CD4-positive, alpha-beta T cell (primary cell): ENCODE measurements around the gene GANC. TPM values are rescaled to one million over a fixed set of nuclear protein-coding genes. Genes with fewer than 3 reads are reported as not detected.

Experiments used
- ATAC-seq: fragments of 200-7000 bp; cut with Tn5 transposase; one replicate; pipeline ENCODE4 v1.10.0; 2022; ENCODE audit warnings: mild to moderate bottlenecking; ENCODE audit not compliant: poor library complexity
- CTCF ChIA-PET: fragments of 350-600 bp; sonication (Branson Sonifier 250); formaldehyde crosslinking; loops from one replicate; lab custom pipeline; 2021; ENCODE audit warnings: antibody characterized with exemption, inconsistent platforms; lab: Charles Lee
- POLR2A ChIA-PET: fragments of 350-600 bp; sonication (Branson Sonifier 250); formaldehyde crosslinking; loops from one replicate; lab custom pipeline; 2021; ENCODE audit warnings: antibody characterized with exemption, inconsistent platforms; lab: Charles Lee
- DNase-seq, 14 experiments: peaks; one replicate each; pipeline ENCODE4 v3.0.0-alpha.2; 2013 to 2020; ENCODE audit warnings: mixed read lengths in 2 of 14
- H3K27ac ChIP-seq, 2 donors: one replicate each; pipeline versions ENCODE4 v1.5.1 to v1.7.0; 2013; ENCODE audit warnings: low read length in 2 of 2, low read depth in 1 of 2, mild to moderate bottlenecking in 1 of 2
- H3K27me3 ChIP-seq, 2 experiments: 1 replicate in 1 of 2; 2 replicates in 1 of 2; pipeline versions ENCODE4 v1.6.1 to v1.7.0; 2013; ENCODE audit warnings: low read length in 2 of 2, control low read depth in 1 of 2, mild to moderate bottlenecking in 1 of 2, moderate library complexity in 1 of 2; ENCODE audit not compliant: insufficient read depth in 2 of 2, control insufficient read depth in 1 of 2
- H3K36me3 ChIP-seq: one replicate; pipeline ENCODE4 v1.6.1; 2013; ENCODE audit warnings: low read length, control low read depth; ENCODE audit not compliant: insufficient read depth
- H3K4me1 ChIP-seq: one replicate; pipeline ENCODE4 v1.6.1; 2013; ENCODE audit warnings: low read length, control low read depth; ENCODE audit not compliant: insufficient read depth
- H3K4me3 ChIP-seq: one replicate; pipeline ENCODE4 v1.5.1; 2013; ENCODE audit warnings: mild to moderate bottlenecking, low read length, moderate library complexity
- H3K9me3 ChIP-seq, 2 experiments: 1 replicate in 1 of 2; 2 replicates in 1 of 2; pipeline versions ENCODE4 v1.6.1 to v1.7.0; 2013; ENCODE audit warnings: low read length in 2 of 2, mild to moderate bottlenecking in 2 of 2, control low read depth in 1 of 2, moderate library complexity in 1 of 2; ENCODE audit not compliant: control insufficient read depth in 1 of 2, insufficient read depth in 1 of 2
- H3K27ac Mint-ChIP-seq: one replicate; pipeline ENCODE4 v1.8.0; 2020; ENCODE audit warnings: mixed read lengths
- H3K27me3 Mint-ChIP-seq: one replicate; pipeline ENCODE4 v1.8.0; 2021; ENCODE audit warnings: mixed read lengths
- H3K36me3 Mint-ChIP-seq: one replicate; pipeline ENCODE4 v1.8.0; 2021; ENCODE audit warnings: low read depth, mixed read lengths
- H3K4me1 Mint-ChIP-seq: one replicate; pipeline ENCODE4 v1.8.0; 2021; ENCODE audit warnings: low read depth, mixed read lengths
- H3K4me3 Mint-ChIP-seq: one replicate; pipeline ENCODE4 v1.8.0; 2020; ENCODE audit warnings: mild to moderate bottlenecking, mixed read lengths
- H3K9me3 Mint-ChIP-seq: one replicate; pipeline ENCODE4 v1.8.0; 2020; ENCODE audit warnings: mixed read lengths
- CTCF ChIP-seq: fragments of 200-600 bp; IDR thresholded peaks from one replicate; pipeline ENCODE4 v1.8.0; 2022; ENCODE audit warnings: antibody characterized with exemption, mild to moderate bottlenecking
- intact Hi-C, 2 experiments: fragments of 100-400 bp; cut with DNase I in 1 of 2; cut with micrococcal nuclease in 1 of 2; formaldehyde crosslinking; loops; one replicate each; pipeline versions ENCODE4 v1.15.1 to v1.9.0; 2023 to 2025; cut with DNase I, micrococcal nuclease
- total RNA-seq, 174 experiments: library from RNA in 2 of 174; stranded (reverse) in 2 of 174; gene quantifications; one replicate each; pipeline ENCODE4 v1.2.3 and lab custom pipeline; 2021 to 2026

GANC gene
- total RNA-seq, 2 experiments from 2014 or later: 22.3 to 23.9 TPM

GRCh38 chr15:42363942-42364341 lies 90.9 kb downstream of the GANC start:
- H3K4me3 Mint-ChIP-seq: no peak overlapping the region
- Histone ChIP-seq H3K9me3 (no peaks in the 10 kb centered on the region), H3K27me3 (no peaks in the 10 kb centered on the region), H3K4me1 (no peaks in the 10 kb centered on the region), H3K27ac (no peak overlapping the region), H3K36me3 (no peaks in the 10 kb centered on the region), H3K4me3 (no peak overlapping the region)
- no peaks in the 10 kb centered on the region for H3K27me3 Mint-ChIP-seq
- peaks cover 10% of the 10 kb centered on the region for H3K36me3 Mint-ChIP-seq
- no peaks in the 10 kb centered on the region for H3K9me3 Mint-ChIP-seq
- ChIA-PET POLR2A (no interaction called here), CTCF (no interaction called here)
- H3K27ac Mint-ChIP-seq: no peak overlapping the region
- intact Hi-C loops: no loop called here
- no peaks in the 10 kb centered on the region for H3K4me1 Mint-ChIP-seq
- ATAC-seq (no peak), DNase-seq (no peak)
- TF ChIP-seq CTCF: no peak

GRCh38 chr15:42364529-42364928 lies 91.5 kb downstream of the GANC start:
- Histone ChIP-seq H3K27ac (no peak overlapping the region), H3K27me3 (no peaks in the 10 kb centered on the region), H3K9me3 (no peaks in the 10 kb centered on the region), H3K36me3 (no peaks in the 10 kb centered on the region), H3K4me1 (no peaks in the 10 kb centered on the region), H3K4me3 (no peak overlapping the region)
- peaks cover 4% of the 10 kb centered on the region for H3K36me3 Mint-ChIP-seq
- ChIA-PET POLR2A (no interaction called here), CTCF (no interaction called here)
- intact Hi-C loops: no loop called here
- ATAC-seq (no peak), DNase-seq (no peak)
- TF ChIP-seq CTCF: no peak
- H3K27ac Mint-ChIP-seq: no peak overlapping the region
- H3K4me1 Mint-ChIP-seq: no peaks in the 10 kb centered on the region
- H3K4me3 Mint-ChIP-seq: no peak overlapping the region
- H3K27me3 Mint-ChIP-seq: no peaks in the 10 kb centered on the region
- H3K9me3 Mint-ChIP-seq: no peaks in the 10 kb centered on the region

- no peaks in the 10 kb centered on the region for H3K27me3 Mint-ChIP-seq
- H3K4me1 ChIP-seq: no peaks in the 10 kb centered on the region
- CTCF ChIA-PET: no interaction called here
Observed at GRCh38 chr15:42365921-42366550, 93.0 kb downstream of the GANC start.

More at GRCh38 chr15:42365921-42366550, 93.0 kb downstream of the GANC start:
- H3K4me3 Mint-ChIP-seq: no peak overlapping the region
- Histone ChIP-seq H3K36me3 (no peaks in the 10 kb centered on the region), H3K9me3 (no peaks in the 10 kb centered on the region), H3K4me3 (no peak overlapping the region), H3K27me3 (no peaks in the 10 kb centered on the region), H3K27ac (no peak overlapping the region)
- H3K27ac Mint-ChIP-seq: no peak overlapping the region
- no peaks in the 10 kb centered on the region for H3K4me1 Mint-ChIP-seq
- H3K36me3 Mint-ChIP-seq: peaks cover 4% of the 10 kb centered on the region
- intact Hi-C loops: no loop called here
- no peak for TF ChIP-seq CTCF
- no peak for DNase-seq
- no peak for ATAC-seq
- POLR2A ChIA-PET: no interaction called here
- H3K9me3 Mint-ChIP-seq: no peaks in the 10 kb centered on the region
